WTC11 (cell line): ENCODE results near the gene NFIX. TPM values are rescaled to one million over a fixed set of nuclear protein-coding genes. Genes with fewer than 3 reads are reported as not detected.

Source experiments
- ATAC-seq: fragments of 200-7000 bp; cut with Tn5 transposase; 2 replicates; pipeline ENCODE4 v1.10.0; 2021; ENCODE audit warnings: mild to moderate bottlenecking, moderate library complexity
- CTCF ChIA-PET: fragments of 300-600 bp; sonication (Branson Sonifier 250); formaldehyde crosslinking; loops from one replicate; lab custom pipeline; 2021; ENCODE audit warnings: antibody characterized with exemption; lab: Charles Lee
- POLR2A ChIA-PET: fragments of 350-600 bp; sonication (Branson Sonifier 250); formaldehyde crosslinking; loops from one replicate; lab custom pipeline; 2021; ENCODE audit warnings: antibody characterized with exemption; lab: Charles Lee
- DNase-seq: peaks from one replicate; pipeline ENCODE4 v3.0.0; 2021; ENCODE audit warnings: low spot score
- H3K27ac Mint-ChIP-seq: 2 replicates; pipeline ENCODE4 v1.8.0; 2021; ENCODE audit warnings: mixed read lengths
- H3K27me3 Mint-ChIP-seq: 2 replicates; pipeline ENCODE4 v1.8.0; 2021; ENCODE audit warnings: low read depth, mild to moderate bottlenecking, moderate library complexity, mixed read lengths
- H3K36me3 Mint-ChIP-seq: 2 replicates; pipeline ENCODE4 v1.8.0; 2021; ENCODE audit warnings: mixed read lengths
- H3K4me1 Mint-ChIP-seq: 2 replicates; pipeline ENCODE4 v1.8.0; 2022; ENCODE audit warnings: mixed read lengths
- H3K4me3 Mint-ChIP-seq: 2 replicates; pipeline ENCODE4 v1.8.0; 2021; ENCODE audit warnings: mild to moderate bottlenecking, moderate library complexity, mixed read lengths
- H3K9me3 Mint-ChIP-seq: 2 replicates; pipeline ENCODE4 v1.8.0; 2021; ENCODE audit warnings: mixed read lengths
- CREM ChIP-seq: sonication (generic); formaldehyde crosslinking; IDR thresholded peaks from 2 replicates; pipeline ENCODE4 v1.8.1; 2022; ENCODE audit warnings: mild to moderate bottlenecking, missing genetic modification reagents, moderate library complexity
- ETV6 ChIP-seq: sonication (generic); formaldehyde crosslinking; IDR thresholded peaks from 2 replicates; pipeline ENCODE4 v1.8.1; 2022; ENCODE audit warnings: mild to moderate bottlenecking, missing genetic modification reagents
- FOXJ3 ChIP-seq: sonication (generic); formaldehyde crosslinking; IDR thresholded peaks from 2 replicates; pipeline ENCODE4 v1.9.0; 2021; ENCODE audit warnings: missing genetic modification reagents, mild to moderate bottlenecking, borderline replicate concordance
- FOXK1 ChIP-seq: sonication (generic); formaldehyde crosslinking; IDR thresholded peaks from 2 replicates; pipeline ENCODE4 v1.8.0; 2022; ENCODE audit warnings: mild to moderate bottlenecking, moderate library complexity, missing genetic modification reagents
- FOXP1 ChIP-seq: sonication (generic); formaldehyde crosslinking; IDR thresholded peaks from 2 replicates; pipeline ENCODE4 v1.8.0; 2022; ENCODE audit warnings: missing genetic modification reagents, mild to moderate bottlenecking, moderate library complexity, borderline replicate concordance
- GABPB1 ChIP-seq: sonication (generic); formaldehyde crosslinking; IDR thresholded peaks from 2 replicates; pipeline ENCODE4 v1.8.1; 2023; ENCODE audit warnings: mild to moderate bottlenecking, missing genetic modification reagents
- IRF2 ChIP-seq: sonication (generic); formaldehyde crosslinking; IDR thresholded peaks from 2 replicates; pipeline ENCODE4 v1.8.0; 2022; ENCODE audit warnings: low read depth, missing genetic modification reagents, borderline replicate concordance
- KAT7 ChIP-seq: sonication (generic); formaldehyde crosslinking; IDR thresholded peaks from 2 replicates; pipeline ENCODE4 v1.8.1; 2023; ENCODE audit warnings: missing genetic modification reagents, mild to moderate bottlenecking, borderline replicate concordance
- SMAD3 ChIP-seq: sonication (generic); formaldehyde crosslinking; IDR thresholded peaks from 2 replicates; pipeline ENCODE4 v1.8.0; 2022; ENCODE audit warnings: missing genetic modification reagents, mild to moderate bottlenecking, borderline replicate concordance
- TCF7 ChIP-seq: sonication (generic); formaldehyde crosslinking; IDR thresholded peaks from 2 replicates; pipeline ENCODE4 v1.8.0; 2022; ENCODE audit warnings: mild to moderate bottlenecking, low read depth, missing genetic modification reagents, moderate library complexity
- ZNF219 ChIP-seq: sonication (generic); formaldehyde crosslinking; IDR thresholded peaks from 2 replicates; pipeline ENCODE4 v1.8.0; 2023; ENCODE audit warnings: missing genetic modification reagents, mild to moderate bottlenecking, borderline replicate concordance
- ZNF317 ChIP-seq: sonication (generic); formaldehyde crosslinking; IDR thresholded peaks from 2 replicates; pipeline ENCODE4 v1.8.1; 2023; ENCODE audit warnings: low read depth, mild to moderate bottlenecking, moderate library complexity, missing genetic modification reagents, borderline replicate concordance
- total RNA-seq: library from RNA; stranded (reverse); gene quantifications from 3 replicates; pipeline ENCODE4 v1.2.3, GENCODE V29; 2021
- TF ChIP-seq, protein P1 (sequence below): sonication (generic); formaldehyde crosslinking; IDR thresholded peaks from 2 replicates; pipeline ENCODE4 v1.8.1; 2023; ENCODE audit warnings: mild to moderate bottlenecking, moderate library complexity, missing genetic modification reagents
- TF ChIP-seq, protein P2 (sequence below): fragments of 250-450 bp; sonication (Bioruptor Pico); IDR thresholded peaks from 2 replicates; pipeline ENCODE4 v1.9.0; 2021; ENCODE audit warnings: moderate library complexity, mild to moderate bottlenecking, inconsistent platforms, borderline replicate concordance
- TF ChIP-seq, protein P3 (sequence below): sonication (generic); formaldehyde crosslinking; IDR thresholded peaks from 2 replicates; pipeline ENCODE4 v1.8.1; 2023; ENCODE audit warnings: mild to moderate bottlenecking, missing genetic modification reagents, moderate library complexity
- TF ChIP-seq, protein P4 (sequence below): sonication (generic); formaldehyde crosslinking; IDR thresholded peaks from 2 replicates; pipeline ENCODE4 v1.8.0; 2022; ENCODE audit warnings: mild to moderate bottlenecking, missing genetic modification reagents
- TF ChIP-seq, protein P5 (sequence below): sonication (generic); formaldehyde crosslinking; conservative IDR thresholded peaks from 2 replicates; pipeline ENCODE4 v1.8.1; 2023; ENCODE audit warnings: mild to moderate bottlenecking, low read depth, missing genetic modification reagents, moderate library complexity
- TF ChIP-seq, protein P6 (sequence below): sonication (generic); formaldehyde crosslinking; IDR thresholded peaks from 2 replicates; pipeline ENCODE4 v1.8.1; 2022; ENCODE audit warnings: low read depth, mild to moderate bottlenecking, moderate library complexity, missing genetic modification reagents, borderline replicate concordance
- TF ChIP-seq, protein P7 (sequence below): fragments of 250-450 bp; sonication (Bioruptor Pico); IDR thresholded peaks from 2 replicates; pipeline ENCODE4 v1.9.0; 2021; ENCODE audit warnings: mild to moderate bottlenecking

Gene NFIX
- total RNA-seq, 1 experiment from 2014 or later: 1.4 TPM

DNA sequence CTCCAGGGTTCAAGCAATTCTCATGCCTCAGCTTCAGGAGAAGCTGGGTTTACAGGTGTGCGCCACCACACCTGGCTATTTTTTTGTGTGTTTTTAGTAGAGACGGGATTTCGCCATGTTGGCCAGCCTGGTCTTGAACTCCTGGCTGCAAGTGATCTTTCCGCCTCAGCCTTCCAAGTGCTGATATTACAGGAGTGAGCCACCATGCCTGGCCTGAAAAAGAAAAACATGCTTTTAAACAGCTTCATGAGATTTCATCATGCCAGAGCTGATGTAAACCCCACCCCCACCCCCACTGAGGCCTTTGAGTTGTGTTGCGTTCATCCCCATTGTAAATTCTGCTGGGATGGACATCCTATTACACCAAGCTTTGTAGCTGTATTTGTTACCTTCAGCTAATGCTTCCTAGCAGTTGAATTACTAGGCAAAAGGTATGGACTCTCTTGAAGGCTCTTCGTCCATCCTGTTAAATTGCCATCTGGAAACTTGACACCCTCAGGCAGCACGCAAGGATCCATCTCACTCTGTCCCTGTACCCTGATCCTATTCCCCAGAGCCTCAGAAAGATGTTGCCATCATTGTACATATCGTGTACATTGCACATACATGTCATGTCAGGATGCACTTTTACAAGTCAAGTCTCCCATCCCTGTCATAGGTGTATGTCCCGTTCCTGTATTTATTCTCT, 47.3 kb downstream of the NFIX start:
- CTCF ChIA-PET: interaction anchor here (1.1 to 3.9 kb wide), 10 partner anchors 9 to 77 kb away, joined by 3 to 25 read pairs (median 15); no protein-coding TSS in a partner anchor
- H3K36me3 Mint-ChIP-seq: no peaks in the 10 kb centered on the region
- peaks cover 74% of the 10 kb centered on the region for H3K27me3 Mint-ChIP-seq
- H3K4me1 Mint-ChIP-seq: peaks cover 4% of the 10 kb centered on the region
- H3K4me3 Mint-ChIP-seq: no peak overlapping the region
- no peak for ATAC-seq
- POLR2A ChIA-PET: interaction anchor here (0.6 to 1.0 kb wide), 4 partner anchors 8 to 13 kb away, joined by 3 read pairs; no protein-coding TSS in a partner anchor
- TF ChIP-seq, protein P1, sequence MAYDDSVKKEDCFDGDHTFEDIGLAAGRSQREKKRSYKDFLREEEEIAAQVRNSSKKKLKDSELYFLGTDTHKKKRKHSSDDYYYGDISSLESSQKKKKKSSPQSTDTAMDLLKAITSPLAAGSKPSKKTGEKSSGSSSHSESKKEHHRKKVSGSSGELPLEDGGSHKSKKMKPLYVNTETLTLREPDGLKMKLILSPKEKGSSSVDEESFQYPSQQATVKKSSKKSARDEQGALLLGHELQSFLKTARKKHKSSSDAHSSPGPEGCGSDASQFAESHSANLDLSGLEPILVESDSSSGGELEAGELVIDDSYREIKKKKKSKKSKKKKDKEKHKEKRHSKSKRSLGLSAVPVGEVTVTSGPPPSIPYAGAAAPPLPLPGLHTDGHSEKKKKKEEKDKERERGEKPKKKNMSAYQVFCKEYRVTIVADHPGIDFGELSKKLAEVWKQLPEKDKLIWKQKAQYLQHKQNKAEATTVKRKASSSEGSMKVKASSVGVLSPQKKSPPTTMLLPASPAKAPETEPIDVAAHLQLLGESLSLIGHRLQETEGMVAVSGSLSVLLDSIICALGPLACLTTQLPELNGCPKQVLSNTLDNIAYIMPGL: no peak
- TF ChIP-seq TCF7 (CRISPR knock-in tag) (no peak), GABPB1 (CRISPR knock-in tag) (peak; percentile 71), SMAD3 (no peak), ZNF219 (CRISPR knock-in tag) (no peak), ETV6 (no peak)
- TF ChIP-seq, protein P2, sequence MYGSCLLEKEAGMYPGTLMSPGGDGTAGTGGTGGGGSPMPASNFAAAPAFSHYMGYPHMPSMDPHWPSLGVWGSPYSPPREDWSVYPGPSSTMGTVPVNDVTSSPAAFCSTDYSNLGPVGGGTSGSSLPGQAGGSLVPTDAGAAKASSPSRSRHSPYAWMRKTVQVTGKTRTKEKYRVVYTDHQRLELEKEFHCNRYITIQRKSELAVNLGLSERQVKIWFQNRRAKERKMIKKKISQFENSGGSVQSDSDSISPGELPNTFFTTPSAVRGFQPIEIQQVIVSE (CRISPR knock-in tag): no peak
- no peaks in the 10 kb centered on the region for H3K9me3 Mint-ChIP-seq
- DNase-seq: no peak
- no peak overlapping the region for H3K27ac Mint-ChIP-seq

DNA sequence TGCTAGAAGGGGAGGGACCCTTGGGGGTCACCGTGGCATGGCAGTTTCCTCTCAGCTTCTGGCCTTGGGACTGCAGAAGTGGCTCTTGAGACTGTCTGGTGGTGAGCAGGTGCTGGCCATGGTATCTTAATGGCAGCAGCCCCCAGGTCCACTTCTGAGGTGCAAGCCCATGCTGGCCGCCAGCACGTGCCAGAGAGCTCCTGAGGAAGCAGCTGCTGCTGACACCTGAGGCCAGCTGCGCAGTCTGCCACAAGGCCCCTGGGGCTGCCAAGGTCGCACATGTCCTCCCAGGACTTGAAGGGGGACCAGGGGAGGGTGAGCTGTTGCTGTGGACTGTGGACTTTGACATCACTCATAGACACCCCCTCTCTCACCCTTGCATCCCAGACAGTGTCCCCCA, 48.0 kb downstream of the NFIX start:
- Mint-ChIP-seq H3K9me3 (no peaks in the 10 kb centered on the region), H3K4me3 (no peak overlapping the region), H3K4me1 (peaks cover 4% of the 10 kb centered on the region), H3K27me3 (peaks cover 75% of the 10 kb centered on the region), H3K27ac (no peak overlapping the region), H3K36me3 (no peaks in the 10 kb centered on the region)
- CTCF ChIA-PET: interaction anchor here (1.4 to 3.9 kb wide), 8 partner anchors 9 to 77 kb away, joined by 5 to 25 read pairs (median 18); no protein-coding TSS in a partner anchor
- ATAC-seq: no peak
- no peak for DNase-seq
- POLR2A ChIA-PET: interaction anchor here (0.9 to 1.0 kb wide), 2 partner anchors 11 kb away, joined by 3 read pairs; no protein-coding TSS in a partner anchor
- TF ChIP-seq, protein P3, sequence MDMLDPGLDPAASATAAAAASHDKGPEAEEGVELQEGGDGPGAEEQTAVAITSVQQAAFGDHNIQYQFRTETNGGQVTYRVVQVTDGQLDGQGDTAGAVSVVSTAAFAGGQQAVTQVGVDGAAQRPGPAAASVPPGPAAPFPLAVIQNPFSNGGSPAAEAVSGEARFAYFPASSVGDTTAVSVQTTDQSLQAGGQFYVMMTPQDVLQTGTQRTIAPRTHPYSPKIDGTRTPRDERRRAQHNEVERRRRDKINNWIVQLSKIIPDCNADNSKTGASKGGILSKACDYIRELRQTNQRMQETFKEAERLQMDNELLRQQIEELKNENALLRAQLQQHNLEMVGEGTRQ: no peak
- TF ChIP-seq, protein P4, sequence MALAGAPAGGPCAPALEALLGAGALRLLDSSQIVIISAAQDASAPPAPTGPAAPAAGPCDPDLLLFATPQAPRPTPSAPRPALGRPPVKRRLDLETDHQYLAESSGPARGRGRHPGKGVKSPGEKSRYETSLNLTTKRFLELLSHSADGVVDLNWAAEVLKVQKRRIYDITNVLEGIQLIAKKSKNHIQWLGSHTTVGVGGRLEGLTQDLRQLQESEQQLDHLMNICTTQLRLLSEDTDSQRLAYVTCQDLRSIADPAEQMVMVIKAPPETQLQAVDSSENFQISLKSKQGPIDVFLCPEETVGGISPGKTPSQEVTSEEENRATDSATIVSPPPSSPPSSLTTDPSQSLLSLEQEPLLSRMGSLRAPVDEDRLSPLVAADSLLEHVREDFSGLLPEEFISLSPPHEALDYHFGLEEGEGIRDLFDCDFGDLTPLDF (CRISPR knock-in tag): no peak
- TF ChIP-seq IRF2 (CRISPR knock-in tag) (no peak), CREM (CRISPR knock-in tag) (no peak), KAT7 (CRISPR knock-in tag) (no peak), ZNF317 (CRISPR knock-in tag) (no peak), FOXJ3 (CRISPR knock-in tag) (no peak), SMAD3 (no peak), FOXP1 (CRISPR knock-in tag) (no peak), FOXK1 (no peak)
- TF ChIP-seq, protein P1: no peak
- TF ChIP-seq, protein P5, sequence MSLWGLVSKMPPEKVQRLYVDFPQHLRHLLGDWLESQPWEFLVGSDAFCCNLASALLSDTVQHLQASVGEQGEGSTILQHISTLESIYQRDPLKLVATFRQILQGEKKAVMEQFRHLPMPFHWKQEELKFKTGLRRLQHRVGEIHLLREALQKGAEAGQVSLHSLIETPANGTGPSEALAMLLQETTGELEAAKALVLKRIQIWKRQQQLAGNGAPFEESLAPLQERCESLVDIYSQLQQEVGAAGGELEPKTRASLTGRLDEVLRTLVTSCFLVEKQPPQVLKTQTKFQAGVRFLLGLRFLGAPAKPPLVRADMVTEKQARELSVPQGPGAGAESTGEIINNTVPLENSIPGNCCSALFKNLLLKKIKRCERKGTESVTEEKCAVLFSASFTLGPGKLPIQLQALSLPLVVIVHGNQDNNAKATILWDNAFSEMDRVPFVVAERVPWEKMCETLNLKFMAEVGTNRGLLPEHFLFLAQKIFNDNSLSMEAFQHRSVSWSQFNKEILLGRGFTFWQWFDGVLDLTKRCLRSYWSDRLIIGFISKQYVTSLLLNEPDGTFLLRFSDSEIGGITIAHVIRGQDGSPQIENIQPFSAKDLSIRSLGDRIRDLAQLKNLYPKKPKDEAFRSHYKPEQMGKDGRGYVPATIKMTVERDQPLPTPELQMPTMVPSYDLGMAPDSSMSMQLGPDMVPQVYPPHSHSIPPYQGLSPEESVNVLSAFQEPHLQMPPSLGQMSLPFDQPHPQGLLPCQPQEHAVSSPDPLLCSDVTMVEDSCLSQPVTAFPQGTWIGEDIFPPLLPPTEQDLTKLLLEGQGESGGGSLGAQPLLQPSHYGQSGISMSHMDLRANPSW (CRISPR knock-in tag): no peak
- TF ChIP-seq, protein P6, sequence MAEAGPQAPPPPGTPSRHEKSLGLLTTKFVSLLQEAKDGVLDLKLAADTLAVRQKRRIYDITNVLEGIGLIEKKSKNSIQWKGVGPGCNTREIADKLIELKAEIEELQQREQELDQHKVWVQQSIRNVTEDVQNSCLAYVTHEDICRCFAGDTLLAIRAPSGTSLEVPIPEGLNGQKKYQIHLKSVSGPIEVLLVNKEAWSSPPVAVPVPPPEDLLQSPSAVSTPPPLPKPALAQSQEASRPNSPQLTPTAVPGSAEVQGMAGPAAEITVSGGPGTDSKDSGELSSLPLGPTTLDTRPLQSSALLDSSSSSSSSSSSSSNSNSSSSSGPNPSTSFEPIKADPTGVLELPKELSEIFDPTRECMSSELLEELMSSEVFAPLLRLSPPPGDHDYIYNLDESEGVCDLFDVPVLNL (CRISPR knock-in tag): no peak
- TF ChIP-seq, protein P7, sequence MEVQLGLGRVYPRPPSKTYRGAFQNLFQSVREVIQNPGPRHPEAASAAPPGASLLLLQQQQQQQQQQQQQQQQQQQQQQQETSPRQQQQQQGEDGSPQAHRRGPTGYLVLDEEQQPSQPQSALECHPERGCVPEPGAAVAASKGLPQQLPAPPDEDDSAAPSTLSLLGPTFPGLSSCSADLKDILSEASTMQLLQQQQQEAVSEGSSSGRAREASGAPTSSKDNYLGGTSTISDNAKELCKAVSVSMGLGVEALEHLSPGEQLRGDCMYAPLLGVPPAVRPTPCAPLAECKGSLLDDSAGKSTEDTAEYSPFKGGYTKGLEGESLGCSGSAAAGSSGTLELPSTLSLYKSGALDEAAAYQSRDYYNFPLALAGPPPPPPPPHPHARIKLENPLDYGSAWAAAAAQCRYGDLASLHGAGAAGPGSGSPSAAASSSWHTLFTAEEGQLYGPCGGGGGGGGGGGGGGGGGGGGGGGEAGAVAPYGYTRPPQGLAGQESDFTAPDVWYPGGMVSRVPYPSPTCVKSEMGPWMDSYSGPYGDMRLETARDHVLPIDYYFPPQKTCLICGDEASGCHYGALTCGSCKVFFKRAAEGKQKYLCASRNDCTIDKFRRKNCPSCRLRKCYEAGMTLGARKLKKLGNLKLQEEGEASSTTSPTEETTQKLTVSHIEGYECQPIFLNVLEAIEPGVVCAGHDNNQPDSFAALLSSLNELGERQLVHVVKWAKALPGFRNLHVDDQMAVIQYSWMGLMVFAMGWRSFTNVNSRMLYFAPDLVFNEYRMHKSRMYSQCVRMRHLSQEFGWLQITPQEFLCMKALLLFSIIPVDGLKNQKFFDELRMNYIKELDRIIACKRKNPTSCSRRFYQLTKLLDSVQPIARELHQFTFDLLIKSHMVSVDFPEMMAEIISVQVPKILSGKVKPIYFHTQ: no peak
